ENCODE measurements around the gene FAAP100.

Gene FAAP100

GRCh38 chr17:81575836-81576235, 23.7 kb upstream of the FAAP100 start:
- no peak for FAIRE-seq

GRCh38 chr17:81574643-81574956, 22.4 kb upstream of the FAAP100 start:
- FAIRE-seq = no peak

GRCh38 chr17:81573794-81574642, 21.9 kb upstream of the FAAP100 start:
- FAIRE-seq = no peak

- FAIRE-seq = no peak
Observed at GRCh38 chr17:81572563-81573168, 20.5 kb upstream of the FAAP100 start.

GRCh38 chr17:81570964-81571363, 18.8 kb upstream of the FAAP100 start:
- no peak for FAIRE-seq

- FAIRE-seq = no peak
Observed at GRCh38 chr17:81569986-81570514, 17.9 kb upstream of the FAAP100 start.

GRCh38 chr17:81568416-81568815, 16.3 kb upstream of the FAAP100 start:
- FAIRE-seq = no peak

- no peak for FAIRE-seq
Observed at GRCh38 chr17:81567191-81567590, 15.0 kb upstream of the FAAP100 start.

- peak; percentile 72 for FAIRE-seq
Observed at GRCh38 chr17:81566461-81567126, 14.4 kb upstream of the FAAP100 start.

GRCh38 chr17:81565231-81565630, 13.1 kb upstream of the FAAP100 start:
- no peak for FAIRE-seq

- FAIRE-seq = no peak
Observed at GRCh38 chr17:81564778-81565177, 12.6 kb upstream of the FAAP100 start.

- FAIRE-seq = no peak
Observed at GRCh38 chr17:81563861-81564586, 11.9 kb upstream of the FAAP100 start.

GRCh38 chr17:81561494-81561885, 9.3 kb upstream of the FAAP100 start:
- no peak for FAIRE-seq

- no peak for FAIRE-seq
Observed at GRCh38 chr17:81558941-81559806, 7.0 kb upstream of the FAAP100 start.

GRCh38 chr17:81558115-81558468, 5.9 kb upstream of the FAAP100 start:
- FAIRE-seq = no peak

- no peak for FAIRE-seq
Observed at GRCh38 chr17:81557276-81558114, 5.3 kb upstream of the FAAP100 start.

- FAIRE-seq = no peak
Observed at GRCh38 chr17:81556863-81557262, 4.7 kb upstream of the FAAP100 start.

- FAIRE-seq = no peak
Observed at GRCh38 chr17:81556175-81556691, 4.1 kb upstream of the FAAP100 start.

GRCh38 chr17:81553616-81554181, 1.5 kb upstream of the FAAP100 start:
- FAIRE-seq = no peak

GRCh38 chr17:81553018-81553615, 964 bp upstream of the FAAP100 start:
- no peak for FAIRE-seq
